K562 (cell line): ENCODE measurements around the gene PPT2. TPM values are rescaled to one million over a fixed set of nuclear protein-coding genes. Genes with fewer than 3 reads are reported as not detected.

ENCODE experiments used
- ATF7 ChIP-seq: fragments of 450-650 bp; IDR thresholded peaks from 2 replicates; pipeline ENCODE4 v1.7.1; 2014; ENCODE audit warnings: mild to moderate bottlenecking, moderate library complexity
- BACH1 ChIP-seq: fragments of 200-800 bp; sonication (Bioruptor generic); IDR thresholded peaks from 2 replicates; pipeline ENCODE4 v1.6.1; 2016; ENCODE audit warnings: missing genetic modification characterization, missing compliant biosample characterization
- ETV5 ChIP-seq: sonication (generic); formaldehyde crosslinking; IDR thresholded peaks from 2 replicates; pipeline ENCODE4 v1.4.0; 2020; ENCODE audit warnings: low read depth, mild to moderate bottlenecking, missing genetic modification reagents
- HMGN3 ChIP-seq: IDR thresholded peaks from 2 replicates; pipeline ENCODE4 v1.6.1; 2011; ENCODE audit warnings: borderline replicate concordance, low read depth, mild to moderate bottlenecking, mixed read lengths, low read length; ENCODE audit not compliant: insufficient read length; ENCODE audit errors: extremely low read depth
- KLF16 ChIP-seq: IDR thresholded peaks from 2 replicates; pipeline ENCODE4 v1.6.1; 2016; ENCODE audit warnings: antibody characterized with exemption
- MCM3 ChIP-seq: fragments of 450-650 bp; IDR thresholded peaks from 2 replicates; pipeline ENCODE4 v1.6.1; 2016
- NBN ChIP-seq: fragments of 450-650 bp; IDR thresholded peaks from 2 replicates; pipeline ENCODE4 v1.6.1; 2016; ENCODE audit warnings: low read depth, mild to moderate bottlenecking
- NFATC3 ChIP-seq: fragments of 450-650 bp; IDR thresholded peaks from 2 replicates; pipeline ENCODE4 v1.6.1; 2017; ENCODE audit warnings: mild to moderate bottlenecking
- RBM39 ChIP-seq: fragments of 200-400 bp; formaldehyde crosslinking; optimal IDR thresholded peaks from 2 replicates; pipeline ENCODE3; 2018; ENCODE audit warnings: low read depth, low read length
- SUPT5H ChIP-seq: fragments of 450-650 bp; IDR thresholded peaks from 2 replicates; pipeline ENCODE4 v1.6.1; 2016
- TBP ChIP-seq: optimal IDR thresholded peaks from 2 replicates; pipeline ENCODE3; 2011; ENCODE audit warnings: low read depth, low read length, improper control_type of control experiment
- TRIM25 ChIP-seq: fragments of 450-650 bp; IDR thresholded peaks from 2 replicates; pipeline ENCODE4 v1.7.0; 2016; ENCODE audit warnings: borderline replicate concordance
- ZBTB12 ChIP-seq: fragments of 250-450 bp; sonication (Bioruptor Pico); IDR thresholded peaks from 2 replicates; pipeline ENCODE4 v1.4.0; 2020
- ZNF263 ChIP-seq: sonication (generic); formaldehyde crosslinking; IDR thresholded peaks from 2 replicates; pipeline ENCODE4 v1.8.0; 2022; ENCODE audit warnings: mild to moderate bottlenecking, missing genetic modification reagents, borderline replicate concordance
- ZNF57 ChIP-seq: fragments of 450-650 bp; formaldehyde crosslinking; IDR thresholded peaks from 2 replicates; pipeline ENCODE4 v1.4.0; 2020; ENCODE audit warnings: mild to moderate bottlenecking, moderate library complexity
- ZZZ3 ChIP-seq: fragments of 450-650 bp; IDR thresholded peaks from 2 replicates; pipeline ENCODE4 v1.6.1; 2016; ENCODE audit warnings: antibody characterized with exemption, mild to moderate bottlenecking, moderate library complexity
- polyA plus RNA-seq, 8 experiments: library from polyadenylated mRNA; depleted of rRNA in 4 of 8; stranded (reverse) in 5 of 8; unstranded in 3 of 8; fragments of >200 nt; fragmentation: Nextera tagmentation in 2 of 8; fragmentation: Illumina TruSeq in 1 of 8; extraction: Ambion mirVana in 2 of 8; extraction: Trizol in 1 of 8; gene quantifications; 2 replicates each; pipeline versions ENCODE4 v1.2.1 to v1.2.3, GENCODE V29; 2011 to 2014; ENCODE audit warnings: inconsistent platforms in 1 of 8, missing spikeins in 1 of 8
- total RNA-seq, 7 experiments: library from RNA; depleted of rRNA in 6 of 7; stranded (reverse); fragments of >200 nt in 6 of 7; fragmentation: Illumina TruSeq in 2 of 7; extraction: Trizol in 2 of 7; gene quantifications; 2 replicates each; pipeline versions ENCODE4 v1.2.1 to v1.2.3, GENCODE V29; 2011 to 2021; ENCODE audit warnings: low replicate concordance in 1 of 7

The PPT2 gene
- total and polyA plus RNA-seq, 9 of the 15 experiments (the other 6 are each of a cell fraction or from before 2014, with no cell fraction given) = 27.4 to 98.8 (median 69.9) TPM

GRCh38 chr6:32178547-32179440 lies 24.9 kb downstream of the PPT2 start (continued):
- TF ChIP-seq TRIM25 = 0 out of 2 replicates have a peak, but pooled peaks have one; percentile 69
- TF ChIP-seq ETV5 = peak; percentile 63
- no peak for TF ChIP-seq BACH1 (tag)
- TF ChIP-seq ATF7 = no peak
- TF ChIP-seq NFATC3 = 0 out of 2 replicates have a peak, but pooled peaks have one; percentile 24
- TF ChIP-seq ZNF263 (CRISPR knock-in tag) = 0 out of 2 replicates have a peak, but pooled peaks have one; percentile 12
- TF ChIP-seq SUPT5H = peak; percentile 38
- TF ChIP-seq MCM3 = no peak
- peak; percentile 28; the same call in 1 of the 2 replicates for TF ChIP-seq NBN
- 0 out of 2 replicates have a peak, but pooled peaks have one; percentile 24 for TF ChIP-seq KLF16
- peak; percentile 64; the same call in 1 of the 2 replicates for TF ChIP-seq ZNF57 (CRISPR knock-in tag)
- TF ChIP-seq TBP = peak; percentile 60
- no peak for TF ChIP-seq HMGN3
- TF ChIP-seq ZZZ3 = no peak
- peak; percentile 55 for TF ChIP-seq RBM39
- peak; percentile 28; the same call in 1 of the 2 replicates for TF ChIP-seq ZBTB12 (CRISPR knock-in tag)
